GM18505 (cell line): ENCODE measurements around the gene LSM4.
"Not testable (repeated sequence)": the region's sequence is repeated elsewhere in the genome, so short reads cannot be mapped to it uniquely, and the experiment has no call there.

Experiments
- ATAC-seq: cut with Tn5 transposase; IDR thresholded peaks from one replicate; pipeline ENCODE4 v1.9.1; 2021; ENCODE audit not compliant: unreplicated experiment
- POLR2A ChIP-seq: IDR thresholded peaks from 4 replicates; pipeline ENCODE4 v1.6.1; 2011; ENCODE audit warnings: borderline replicate concordance; ENCODE audit not compliant: insufficient read depth, insufficient read length; ENCODE audit errors: extremely low read depth

LSM4 gene

DNA sequence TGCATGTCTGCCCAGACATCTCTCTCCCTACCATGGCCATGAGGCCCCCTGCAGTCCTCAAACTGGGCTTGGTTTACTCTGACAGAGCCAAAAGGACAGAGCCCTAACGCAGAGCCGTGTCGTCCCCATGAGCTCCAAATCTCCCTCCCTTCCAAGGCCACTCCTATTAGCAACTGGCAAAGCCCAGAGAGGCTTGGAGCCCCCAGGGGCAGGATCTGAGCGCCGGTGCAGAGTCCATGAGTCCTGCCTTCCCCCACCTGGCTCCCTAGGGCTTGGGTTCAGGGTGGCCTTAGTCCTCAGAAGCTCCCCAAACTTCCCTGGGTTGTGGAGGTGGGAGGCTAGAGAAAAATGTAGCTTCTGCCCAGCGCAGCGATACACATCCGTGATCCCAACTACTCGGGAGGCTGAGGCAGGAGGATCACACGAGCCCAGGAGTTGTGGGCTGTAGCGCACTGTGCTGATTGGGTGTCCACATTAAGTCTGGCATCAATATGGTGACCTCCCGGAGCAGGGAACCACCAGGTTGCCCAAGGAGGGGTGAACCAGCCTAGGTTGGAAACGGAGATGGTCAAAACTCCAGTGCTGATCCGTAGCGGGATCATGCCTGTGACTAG lies 10.1 kb upstream of the LSM4 start:
- no peak for ATAC-seq

DNA sequence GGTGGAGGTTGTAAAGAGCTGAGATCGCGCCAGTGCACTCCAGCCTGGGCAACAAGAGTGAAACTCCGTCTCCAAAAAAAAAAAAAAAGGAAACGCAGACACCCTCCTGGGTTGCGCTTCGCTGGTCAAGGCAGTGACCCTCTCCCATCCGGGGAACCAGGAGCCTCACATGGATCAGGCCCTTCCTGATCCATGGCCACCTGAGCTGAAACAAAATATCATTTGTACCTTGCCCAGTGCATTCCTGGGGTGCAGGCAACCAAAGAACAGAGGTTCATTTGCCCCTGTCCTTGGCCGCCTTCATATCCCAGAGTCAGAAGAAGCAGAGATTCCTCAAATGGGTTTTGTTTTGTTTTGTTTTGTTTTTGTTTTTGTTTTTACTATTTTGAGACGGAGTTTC lies 8.0 kb upstream of the LSM4 start:
- no peak for ATAC-seq
- no peak for TF ChIP-seq POLR2A

More for the DNA sequence above, 10.1 kb upstream of the LSM4 start:
- TF ChIP-seq POLR2A = no peak

- no peak for ATAC-seq
Observed at GRCh38 chr19:18329035-18329376, 6.1 kb upstream of the LSM4 start.

GRCh38 chr19:18328340-18329034 lies 5.6 kb upstream of the LSM4 start:
- TF ChIP-seq POLR2A = peak; percentile 62
- peak; percentile 69 for ATAC-seq

More at GRCh38 chr19:18329035-18329376, 6.1 kb upstream of the LSM4 start:
- TF ChIP-seq POLR2A = no peak

GRCh38 chr19:18326772-18327171 lies 3.9 kb upstream of the LSM4 start:
- no peak for TF ChIP-seq POLR2A
- no peak for ATAC-seq

GRCh38 chr19:18324373-18324731 lies 1.5 kb upstream of the LSM4 start:
- ATAC-seq = not testable (repeated sequence)

DNA sequence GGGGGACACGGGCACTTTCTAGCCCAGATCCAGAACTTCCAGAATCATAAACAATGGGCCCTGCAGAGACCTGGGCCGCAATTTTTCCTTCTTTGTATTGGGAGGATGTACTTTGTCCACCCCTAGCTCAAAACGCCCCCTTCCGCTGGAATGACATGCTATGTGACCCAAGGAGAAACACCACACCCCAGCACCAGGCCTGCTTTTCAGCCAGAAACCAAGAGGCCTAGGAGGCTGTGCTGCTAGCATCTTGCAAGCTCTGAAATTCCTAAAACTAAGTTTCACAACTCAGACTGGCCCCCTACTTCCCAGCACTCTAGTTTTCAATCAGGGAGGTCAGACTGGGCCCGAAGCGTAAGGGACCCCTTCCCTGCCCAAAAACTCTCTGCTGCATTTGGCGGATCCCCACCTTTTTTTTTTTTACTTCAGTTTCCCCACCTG lies 538 bp downstream of the LSM4 start:
- no peak for TF ChIP-seq POLR2A
- no peak for ATAC-seq

DNA sequence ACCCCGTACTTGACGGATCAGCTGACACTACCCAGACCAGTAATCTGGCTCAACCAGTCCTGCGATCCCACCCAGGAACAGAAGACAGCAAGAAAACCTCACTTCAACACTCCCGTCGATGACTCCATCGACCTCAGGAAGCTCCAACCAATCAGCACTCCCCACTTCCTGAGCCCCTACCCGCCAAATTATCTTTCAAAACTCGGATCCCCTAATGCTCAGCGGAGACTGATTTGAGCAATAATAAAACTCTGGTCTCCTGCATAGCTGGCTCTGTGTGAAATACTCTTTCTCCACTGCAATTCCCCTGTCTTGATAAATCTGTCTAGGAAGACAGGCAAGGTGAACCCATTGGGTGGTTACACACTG lies 1.2 kb downstream of the LSM4 start:
- TF ChIP-seq POLR2A = no peak
- no peak for ATAC-seq

DNA sequence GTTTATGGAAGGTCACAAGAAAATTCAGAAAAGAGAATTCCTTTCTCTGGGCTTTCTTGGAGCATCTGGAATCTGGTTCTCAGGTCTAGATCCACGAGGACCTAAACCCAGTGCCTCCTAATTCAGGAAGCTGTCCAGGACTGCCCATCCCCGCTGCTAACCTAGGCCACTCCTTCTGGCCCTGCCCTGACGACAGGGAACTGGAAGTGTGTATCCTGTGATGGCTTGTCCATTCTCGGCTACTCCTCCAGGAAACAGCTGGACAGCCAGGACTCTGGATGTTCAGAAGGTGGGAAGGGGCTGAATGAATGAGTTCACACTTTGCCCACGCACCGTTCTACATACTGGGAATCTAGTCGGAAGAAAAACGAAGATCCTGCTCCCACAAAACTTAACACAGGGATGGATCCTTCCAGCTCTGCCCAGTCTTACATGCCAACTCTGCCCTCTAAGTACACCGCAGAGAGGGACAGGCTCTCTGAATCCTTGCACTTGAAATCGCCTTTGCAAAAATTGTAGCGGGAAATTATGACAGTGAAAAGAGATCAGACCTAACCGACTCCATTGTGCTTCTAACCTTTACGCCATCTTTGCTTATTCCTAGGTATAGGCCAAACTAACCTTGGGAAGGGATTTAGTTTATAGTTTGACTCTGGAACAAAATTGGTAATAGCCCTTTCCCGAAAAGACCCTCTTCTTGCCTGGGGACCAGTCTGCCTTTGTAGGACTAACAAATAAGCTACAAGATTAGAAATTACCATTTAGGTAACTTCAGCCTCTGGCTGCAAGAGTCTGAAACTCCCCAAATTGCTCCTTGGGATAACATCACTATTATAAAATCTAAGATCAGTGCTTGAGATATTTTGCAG lies 1.8 kb downstream of the LSM4 start:
- TF ChIP-seq POLR2A = no peak
- ATAC-seq = no peak

DNA sequence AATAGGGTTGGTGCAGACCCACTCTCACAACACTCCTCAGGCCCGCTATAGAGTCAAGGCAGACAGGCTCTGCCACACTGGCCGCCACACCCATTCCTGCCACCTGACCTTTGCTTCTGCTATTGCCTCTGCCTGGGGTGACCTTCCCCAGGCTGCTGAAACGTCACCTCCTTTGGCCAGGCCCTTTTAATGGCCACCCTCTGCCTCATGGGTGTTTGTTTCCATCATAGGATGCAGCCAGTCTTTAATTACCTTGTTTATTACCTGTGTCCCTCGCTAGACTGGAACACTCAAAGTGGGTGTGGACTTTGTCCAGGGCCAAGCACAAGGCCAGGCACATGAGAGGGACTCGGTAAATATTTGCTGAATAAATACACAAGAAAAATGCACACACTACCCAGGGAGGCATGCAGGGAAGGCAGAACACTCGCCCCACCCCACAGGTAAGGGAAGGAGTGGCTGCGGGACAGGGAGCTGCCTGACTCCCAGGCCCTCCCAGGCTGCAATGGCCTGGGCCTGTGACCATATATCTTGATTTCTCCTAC lies 3.2 kb downstream of the LSM4 start:
- no peak for TF ChIP-seq POLR2A
- no peak for ATAC-seq

- no peak for ATAC-seq
- TF ChIP-seq POLR2A = no peak
Observed at GRCh38 chr19:18317961-18318800, 4.7 kb downstream of the LSM4 start.

DNA sequence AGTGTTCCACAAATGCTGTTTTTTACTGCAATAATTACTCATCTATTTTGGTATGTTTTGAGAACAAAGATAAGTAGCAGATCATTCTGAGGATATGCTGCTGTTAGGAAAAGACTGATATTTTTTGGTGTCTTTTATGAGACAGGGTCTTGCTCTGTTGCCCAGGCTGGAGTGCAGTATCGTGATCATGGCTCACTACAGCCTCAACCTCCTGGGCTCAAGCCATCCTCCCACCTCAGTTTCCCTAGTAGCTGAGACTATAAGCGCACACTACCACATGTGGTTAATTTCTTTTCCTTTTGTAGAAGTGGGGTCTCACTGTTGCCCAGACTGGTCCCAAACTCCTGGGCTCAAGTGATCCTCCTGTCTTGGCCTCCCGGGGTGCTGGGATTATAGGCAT lies 9.5 kb downstream of the LSM4 start:
- TF ChIP-seq POLR2A = no peak
- no peak for ATAC-seq

DNA sequence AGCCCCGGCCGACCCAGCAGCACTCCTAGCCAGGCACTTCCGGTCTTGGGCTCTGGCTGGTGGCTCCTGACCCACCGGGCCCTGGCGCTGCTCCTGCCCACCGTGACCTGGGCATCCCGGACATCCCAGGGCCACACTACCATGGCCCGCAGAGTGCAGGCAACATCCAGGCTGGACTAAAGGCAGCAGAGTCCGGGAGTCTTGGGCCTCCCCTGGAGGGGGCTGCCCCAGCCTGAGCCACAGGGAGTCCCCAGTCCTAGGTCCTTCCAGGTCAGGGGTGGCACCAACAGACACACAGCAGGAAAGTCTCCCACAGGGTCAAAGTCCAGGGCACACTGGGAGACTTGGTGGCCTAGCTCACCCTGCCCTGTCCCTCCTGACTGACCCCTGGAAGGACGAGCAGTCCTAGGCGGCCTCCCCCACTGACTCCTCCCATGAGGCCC lies 10.8 kb downstream of the LSM4 start:
- TF ChIP-seq POLR2A = no peak
- no peak for ATAC-seq
